Femur (tissue), 1 donor: ENCODE results near the gene KMT2D.

Source experiments
- DNase-seq: peaks from one replicate; pipeline ENCODE4 v3.0.0-alpha.2; 2017

The KMT2D gene, protein sequence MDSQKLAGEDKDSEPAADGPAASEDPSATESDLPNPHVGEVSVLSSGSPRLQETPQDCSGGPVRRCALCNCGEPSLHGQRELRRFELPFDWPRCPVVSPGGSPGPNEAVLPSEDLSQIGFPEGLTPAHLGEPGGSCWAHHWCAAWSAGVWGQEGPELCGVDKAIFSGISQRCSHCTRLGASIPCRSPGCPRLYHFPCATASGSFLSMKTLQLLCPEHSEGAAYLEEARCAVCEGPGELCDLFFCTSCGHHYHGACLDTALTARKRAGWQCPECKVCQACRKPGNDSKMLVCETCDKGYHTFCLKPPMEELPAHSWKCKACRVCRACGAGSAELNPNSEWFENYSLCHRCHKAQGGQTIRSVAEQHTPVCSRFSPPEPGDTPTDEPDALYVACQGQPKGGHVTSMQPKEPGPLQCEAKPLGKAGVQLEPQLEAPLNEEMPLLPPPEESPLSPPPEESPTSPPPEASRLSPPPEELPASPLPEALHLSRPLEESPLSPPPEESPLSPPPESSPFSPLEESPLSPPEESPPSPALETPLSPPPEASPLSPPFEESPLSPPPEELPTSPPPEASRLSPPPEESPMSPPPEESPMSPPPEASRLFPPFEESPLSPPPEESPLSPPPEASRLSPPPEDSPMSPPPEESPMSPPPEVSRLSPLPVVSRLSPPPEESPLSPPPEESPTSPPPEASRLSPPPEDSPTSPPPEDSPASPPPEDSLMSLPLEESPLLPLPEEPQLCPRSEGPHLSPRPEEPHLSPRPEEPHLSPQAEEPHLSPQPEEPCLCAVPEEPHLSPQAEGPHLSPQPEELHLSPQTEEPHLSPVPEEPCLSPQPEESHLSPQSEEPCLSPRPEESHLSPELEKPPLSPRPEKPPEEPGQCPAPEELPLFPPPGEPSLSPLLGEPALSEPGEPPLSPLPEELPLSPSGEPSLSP (N-terminal part only)

DNA sequence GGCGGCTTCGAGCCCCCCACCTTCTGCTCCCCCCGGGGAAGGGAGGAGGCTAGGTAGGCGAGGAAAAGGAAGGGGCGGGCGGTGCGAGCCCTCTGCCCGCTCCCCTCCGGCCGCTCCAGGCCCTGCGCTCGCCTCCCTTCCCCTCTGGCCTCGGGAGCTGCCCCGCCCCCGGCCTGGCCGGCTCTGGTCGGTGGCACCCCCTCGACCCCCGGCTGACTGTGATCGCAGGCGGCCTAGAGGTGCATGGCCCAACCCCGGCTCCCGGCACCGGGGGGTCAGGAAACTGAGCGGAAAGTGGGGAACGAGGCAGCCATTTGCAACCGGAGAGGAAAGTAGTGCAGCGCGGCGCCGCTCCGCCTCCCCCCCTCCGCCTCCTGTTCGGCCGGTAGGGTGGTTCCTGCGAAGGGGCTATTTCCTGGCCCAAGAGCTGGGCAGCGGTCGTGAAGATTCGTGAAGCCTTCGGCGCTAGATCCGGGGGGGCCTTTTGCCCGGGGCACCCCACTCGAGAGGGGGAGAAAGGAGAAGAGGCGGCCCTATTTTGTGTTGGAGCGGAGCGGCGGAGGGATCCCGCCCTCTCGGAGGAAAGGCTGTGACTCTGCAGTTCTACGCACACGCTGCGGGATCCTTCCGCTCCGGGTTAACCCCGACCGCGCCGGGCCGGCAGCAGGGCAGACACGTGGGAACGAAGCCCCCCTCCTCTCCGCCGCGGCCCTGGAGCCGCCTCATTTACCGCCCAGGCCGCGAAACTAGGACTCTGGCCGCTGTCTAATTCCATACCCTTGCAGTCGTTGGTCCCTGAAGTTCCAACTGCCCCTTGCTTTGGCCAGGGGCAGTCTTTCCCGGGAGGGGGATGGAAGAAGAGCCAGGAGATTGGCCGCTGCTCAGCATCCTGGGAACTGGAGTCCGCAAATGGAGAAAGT, at the start of gene KMT2D:
TSS of gene KMT2D (minus strand) at position 558 of the 920 bp plus-strand sequence. CDS start 5,470 bp downstream, outside the sequence.
- DNase-seq: peak; percentile 95

DNA sequence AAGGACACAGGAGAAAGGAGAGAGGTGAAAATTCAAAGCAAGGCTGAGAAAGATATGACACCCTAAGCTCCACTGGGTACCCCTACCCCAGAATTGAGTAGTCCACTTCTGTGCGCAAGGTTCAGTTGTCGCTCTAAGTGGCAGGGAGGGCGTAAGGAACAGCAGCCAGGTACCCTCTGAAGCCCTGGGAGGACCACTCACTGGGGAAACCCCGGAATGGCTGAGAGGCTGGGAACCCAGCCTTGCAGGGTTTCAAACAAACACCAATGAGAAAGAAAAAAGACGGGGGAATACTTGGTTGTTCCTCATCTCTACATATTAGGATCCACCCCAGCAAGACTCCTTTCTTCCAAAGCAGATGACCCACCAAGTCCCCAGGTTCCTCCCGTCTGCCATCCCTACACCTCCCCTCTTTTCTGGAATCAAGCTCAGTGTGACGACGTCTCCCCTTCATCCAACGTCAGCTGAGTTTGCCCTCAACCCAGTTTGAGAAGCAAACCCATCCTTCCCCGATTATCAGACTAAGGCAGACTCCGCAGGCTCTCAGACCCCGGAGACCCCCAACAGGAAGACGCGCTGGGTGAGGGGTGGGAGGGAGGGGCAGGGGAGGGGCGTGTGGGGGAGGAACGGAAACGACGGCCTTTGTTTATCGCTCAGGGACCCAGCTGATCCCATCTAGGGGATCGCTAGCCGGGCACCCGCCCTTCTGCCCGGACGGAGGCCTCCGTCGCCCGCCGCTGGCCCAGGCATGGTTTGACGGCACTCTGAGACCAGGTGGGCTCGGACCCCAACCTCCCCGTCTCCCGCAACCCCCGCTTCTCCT, 49.3 kb upstream of the KMT2D start:
- peak; percentile 63 for DNase-seq

DNA sequence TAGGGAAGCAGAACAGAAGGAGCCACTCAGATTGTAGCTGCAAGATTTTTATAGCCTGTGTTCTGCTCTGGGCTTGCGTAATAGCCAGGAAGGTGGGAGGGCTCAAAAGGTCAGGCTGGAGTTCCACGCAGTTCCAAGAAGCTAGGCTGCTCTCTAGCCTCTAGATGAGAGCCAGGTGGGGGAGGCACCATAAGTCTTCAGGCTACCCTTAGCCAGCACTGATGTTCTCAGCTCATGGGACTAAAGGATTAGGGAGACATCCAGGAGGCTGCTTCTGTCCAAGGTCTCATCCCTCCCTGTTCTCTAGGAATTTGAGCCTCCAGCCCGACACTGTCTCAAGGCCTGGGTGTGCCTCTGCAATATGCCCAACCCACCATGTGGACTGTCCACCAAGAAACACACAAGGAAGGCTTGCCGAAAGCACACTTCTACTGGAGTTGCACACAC, 48.4 kb upstream of the KMT2D start:
- DNase-seq: peak; percentile 46

DNA sequence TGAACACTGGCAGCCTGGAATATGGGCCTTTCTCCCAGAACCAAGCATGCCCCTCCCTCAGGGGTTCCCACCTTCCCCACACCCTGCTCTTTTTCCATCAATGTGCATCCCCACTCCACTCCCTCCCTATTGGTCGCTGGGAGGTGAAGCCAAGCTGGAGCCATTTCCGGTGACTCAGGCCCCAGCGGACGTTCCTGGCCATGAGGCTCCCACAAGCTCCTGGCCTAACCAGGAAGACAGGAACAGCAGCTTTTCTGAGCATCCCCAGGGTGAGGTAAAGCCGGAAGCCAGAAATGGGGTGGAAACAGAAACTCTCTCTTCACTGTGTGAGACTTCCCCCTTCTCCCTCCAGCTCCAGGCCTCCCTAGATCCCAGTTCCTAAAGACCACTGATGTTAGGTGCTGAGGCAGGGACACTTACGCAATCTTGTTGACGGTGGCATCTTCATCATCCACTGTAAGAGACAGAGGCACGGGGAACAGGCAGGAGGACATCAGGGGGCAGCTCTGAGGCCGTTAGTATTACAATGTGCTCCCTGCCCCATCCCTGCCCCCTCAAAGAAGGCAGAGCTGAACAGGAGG, 45.0 kb upstream of the KMT2D start:
- DNase-seq: no peak

DNA sequence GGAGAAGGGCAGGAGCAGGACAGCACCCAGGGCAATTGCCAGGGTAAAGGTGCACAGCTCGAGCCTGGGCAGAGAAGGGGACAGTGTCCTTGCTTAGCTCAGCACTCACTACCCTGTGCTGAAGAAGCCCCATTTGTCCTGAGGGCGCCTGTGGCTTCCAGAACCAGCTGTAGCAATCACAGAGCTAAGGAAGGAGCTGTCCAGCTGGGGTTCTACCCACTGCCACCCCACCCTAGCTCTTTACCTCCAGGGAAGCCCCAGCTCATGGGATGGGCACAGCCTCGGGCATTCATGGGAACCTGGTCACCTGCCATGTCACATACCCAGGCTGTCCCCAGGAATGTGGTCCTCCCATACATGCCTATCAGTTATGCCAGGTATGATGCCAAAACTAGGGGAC, 44.2 kb upstream of the KMT2D start:
- no peak for DNase-seq

DNA sequence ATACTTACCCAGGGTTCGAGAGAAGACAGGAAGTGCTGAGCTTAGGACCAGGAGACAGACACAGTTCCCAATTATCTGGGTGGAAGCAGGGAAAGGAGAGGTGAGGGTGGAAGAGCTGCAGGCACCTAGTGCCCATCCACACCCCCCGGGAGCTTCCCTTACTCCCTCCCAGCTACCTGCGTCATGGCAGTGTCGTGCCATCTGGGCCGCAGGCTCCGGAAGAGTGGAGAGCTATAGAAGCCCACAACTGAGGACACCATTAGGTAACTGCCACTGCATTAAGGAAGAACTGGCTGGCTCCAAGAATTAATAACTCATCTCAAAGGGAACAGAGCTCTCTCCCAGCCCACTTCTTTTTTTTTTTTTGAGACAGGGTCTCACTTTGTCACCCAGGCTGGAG, 39.8 kb upstream of the KMT2D start:
- DNase-seq: no peak

DNA sequence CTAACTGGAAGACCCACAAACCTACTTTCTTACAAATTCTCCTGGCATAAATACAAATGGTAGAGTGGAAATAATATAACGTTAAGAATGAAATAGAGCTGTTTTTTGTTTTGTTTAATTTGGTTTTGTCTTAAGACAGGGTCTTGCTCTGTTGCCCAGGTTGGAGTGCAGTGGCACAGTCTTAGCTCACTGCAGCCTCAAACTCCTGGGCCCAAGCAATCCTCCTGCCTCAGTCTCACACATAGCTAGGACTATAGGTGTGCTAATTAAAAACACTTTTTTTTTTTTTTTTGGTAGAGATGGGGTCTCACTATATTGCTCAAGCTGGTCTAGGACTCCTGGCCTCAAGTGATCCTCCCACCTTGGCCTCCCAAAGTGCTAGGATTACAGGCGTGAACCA, 38.1 kb upstream of the KMT2D start:
- DNase-seq: no peak

DNA sequence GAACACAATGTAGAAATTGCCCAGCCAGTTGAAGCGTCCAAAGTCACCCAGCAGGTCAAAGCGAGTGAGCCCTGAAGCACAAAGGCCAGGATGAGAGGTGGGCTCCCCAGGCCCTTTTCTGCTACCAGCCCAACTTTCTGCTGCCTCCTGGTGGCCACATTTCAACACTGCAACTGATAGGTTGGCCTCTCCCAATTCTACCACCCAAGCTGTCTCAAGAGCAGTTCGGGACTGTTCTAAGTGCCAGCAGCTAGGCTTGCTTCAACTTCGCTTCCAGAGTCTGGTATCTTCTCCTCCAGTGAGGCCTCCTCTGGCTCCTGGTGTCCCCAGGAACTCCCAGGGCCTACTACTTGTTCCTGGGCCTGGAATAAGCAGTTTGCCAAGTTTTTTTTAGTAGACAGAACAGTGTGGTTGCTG, 37.4 kb upstream of the KMT2D start:
- DNase-seq: peak; percentile 51

DNA sequence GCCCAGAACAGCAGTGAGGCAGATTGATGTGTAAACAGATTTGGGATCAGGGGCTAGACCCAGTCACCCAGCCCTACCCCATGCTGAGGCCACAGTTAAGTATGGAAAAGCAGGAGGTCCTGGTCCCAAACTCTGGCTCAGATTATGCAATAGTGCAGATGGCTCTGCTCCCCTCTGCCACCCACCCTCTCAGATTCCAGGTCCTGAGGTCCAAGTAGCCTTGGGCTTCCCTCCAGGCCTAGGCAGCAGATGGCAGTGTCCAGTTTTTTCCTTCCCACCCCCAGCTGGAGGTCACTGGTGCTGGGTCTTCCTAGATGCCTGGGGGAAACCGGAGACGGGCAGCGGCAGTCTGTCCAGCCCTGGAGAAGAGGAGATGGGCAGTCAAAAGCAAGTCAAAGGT, 36.8 kb upstream of the KMT2D start:
- DNase-seq: no peak

DNA sequence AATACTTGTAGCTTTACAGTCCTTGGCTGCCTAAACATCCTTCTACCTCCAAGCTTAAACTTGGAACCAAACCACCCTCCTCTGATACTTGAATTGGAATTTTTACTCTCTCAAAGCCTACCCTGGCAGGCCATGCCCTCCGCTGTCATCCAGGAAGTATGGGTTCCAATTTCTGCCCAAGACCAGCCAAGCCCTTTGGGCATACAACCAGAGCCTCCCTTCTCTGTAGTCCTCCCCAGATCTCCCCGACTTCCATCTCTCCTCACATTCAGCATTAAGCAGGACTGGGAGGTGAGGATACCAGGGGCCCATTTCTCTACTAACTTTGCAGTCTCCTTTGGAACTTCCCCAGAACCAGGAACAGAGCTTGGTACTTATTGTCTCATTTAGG, 34.4 kb upstream of the KMT2D start:
- DNase-seq: no peak

DNA sequence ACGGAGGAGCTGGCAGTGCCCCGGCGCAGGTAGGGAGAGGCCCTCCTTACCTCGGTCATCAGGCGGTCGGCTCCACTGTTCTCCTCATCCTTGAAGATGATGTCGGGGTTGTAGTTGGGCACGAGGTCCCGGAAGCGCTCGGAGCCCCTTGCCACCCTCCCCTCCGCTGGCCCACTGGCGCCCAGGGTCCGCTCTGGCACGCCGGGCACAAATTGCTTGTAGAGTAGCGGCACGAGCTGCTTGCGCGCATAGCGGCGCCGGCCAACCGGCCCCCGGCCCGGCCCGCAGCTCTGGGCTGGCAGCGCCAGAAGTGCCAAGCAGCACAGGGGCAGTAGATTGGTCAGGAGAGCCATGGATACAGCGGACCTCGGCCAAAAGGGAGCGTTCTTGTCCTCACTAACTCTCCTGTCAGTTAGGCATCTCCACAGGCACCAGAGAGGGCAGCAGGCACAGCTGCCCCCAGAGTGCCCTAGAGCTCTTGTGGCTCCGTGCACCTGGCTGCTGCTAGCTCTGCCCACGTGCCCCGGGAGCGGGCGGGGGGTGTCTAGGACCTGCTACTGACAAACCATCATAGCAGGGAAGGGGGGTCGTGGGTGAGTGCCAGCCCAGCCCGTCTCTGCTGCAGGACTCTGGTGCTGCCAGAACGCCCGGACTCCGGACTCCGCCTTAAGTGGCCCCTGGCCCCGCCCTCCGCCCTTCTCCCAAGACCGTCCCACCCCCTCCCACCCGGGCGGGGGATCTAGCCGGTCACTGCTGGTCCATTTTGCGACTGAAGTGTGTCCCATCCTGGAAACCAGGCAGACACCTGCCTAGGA, 33.8 kb upstream of the KMT2D start, which contains the start of gene DHH:
TSS of gene DHH (minus strand) at position 642 of the 815 bp plus-strand sequence. CDS start at position 353, 289 bp downstream.
- DNase-seq: peak; percentile 54

DNA sequence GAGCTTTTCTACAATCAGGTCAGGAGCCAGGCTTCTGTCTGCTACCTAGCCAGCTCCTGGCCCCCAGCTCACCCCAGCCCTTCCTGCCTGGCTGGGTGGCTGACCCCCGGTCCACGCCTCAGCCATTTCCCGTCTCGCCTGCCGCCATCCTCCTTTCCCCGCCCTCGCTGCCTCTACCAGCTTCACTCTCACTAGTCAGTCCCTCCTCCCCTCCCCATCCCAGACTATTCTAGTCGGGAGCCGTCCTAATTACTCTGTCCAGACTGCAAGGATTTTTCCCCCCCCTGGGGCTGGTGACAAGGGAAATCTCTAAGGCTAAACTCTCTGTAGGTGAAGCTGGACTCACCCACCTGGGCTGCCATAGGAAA, 33.2 kb upstream of the KMT2D start:
- peak; percentile 49 for DNase-seq

DNA sequence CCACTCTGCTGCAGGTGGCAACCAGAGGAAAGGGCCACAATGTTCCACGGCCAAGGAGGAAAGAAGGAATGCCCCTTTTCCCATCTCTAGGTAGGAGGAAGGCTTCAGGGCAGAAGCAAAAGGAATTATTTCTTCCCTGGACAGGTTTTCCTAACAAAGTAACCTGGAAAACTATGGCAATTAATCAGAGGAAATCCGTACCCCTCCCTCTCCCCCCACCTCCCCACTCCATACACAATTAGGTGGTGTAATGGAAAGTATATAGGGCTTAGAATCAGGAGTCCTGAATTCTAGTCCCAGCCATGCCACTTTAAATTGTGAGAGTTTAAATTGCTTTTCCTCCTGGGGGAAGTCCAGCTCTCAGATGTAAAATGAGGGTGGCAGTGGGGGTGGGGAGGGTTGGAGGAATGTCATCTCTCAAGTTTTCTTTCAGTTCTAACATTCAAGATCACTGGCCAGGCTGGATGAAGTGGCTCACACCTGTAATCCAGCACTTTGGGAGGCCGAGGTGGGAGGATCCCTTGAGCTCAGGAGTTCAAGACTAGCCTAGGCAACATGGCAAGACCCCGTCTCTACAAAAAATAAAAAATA, 32.3 kb upstream of the KMT2D start:
- no peak for DNase-seq

DNA sequence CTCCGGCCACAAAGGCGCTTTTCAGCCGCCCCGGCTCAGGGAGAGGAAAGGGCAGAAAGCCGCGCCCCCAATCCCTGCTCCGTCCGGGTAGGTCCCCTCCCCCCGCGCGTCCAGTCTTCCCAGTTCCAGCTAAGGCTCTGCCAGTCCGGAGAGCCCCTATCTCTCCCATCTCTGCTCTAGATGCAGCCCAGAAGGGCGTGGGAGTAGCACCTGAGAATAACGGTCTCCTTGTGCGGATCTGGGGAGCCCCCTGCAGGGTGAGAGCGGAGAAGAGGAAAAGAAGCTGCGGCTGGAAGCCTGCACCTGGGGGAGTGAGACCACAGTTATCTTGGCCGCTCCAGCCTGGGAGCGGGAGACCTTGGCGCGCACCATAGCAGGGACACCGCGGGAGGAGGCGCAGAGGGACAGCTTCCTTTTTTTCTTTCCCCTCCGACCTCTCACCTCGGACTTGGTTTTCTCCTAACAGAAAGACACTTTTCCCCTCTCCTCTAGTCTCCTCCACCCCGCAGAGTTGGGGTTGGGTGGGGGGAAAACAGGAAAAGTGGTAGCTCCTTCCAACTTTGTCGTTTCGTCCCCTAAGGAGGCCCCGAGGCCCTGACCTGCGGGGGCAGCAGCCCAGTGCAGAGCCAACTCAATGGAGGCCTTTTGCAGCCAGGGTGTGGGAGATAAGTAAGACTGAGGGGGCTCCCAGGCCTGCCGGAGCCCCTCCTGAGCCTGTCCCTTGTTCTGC, 31.7 kb upstream of the KMT2D start:
- DNase-seq: peak; percentile 57

DNA sequence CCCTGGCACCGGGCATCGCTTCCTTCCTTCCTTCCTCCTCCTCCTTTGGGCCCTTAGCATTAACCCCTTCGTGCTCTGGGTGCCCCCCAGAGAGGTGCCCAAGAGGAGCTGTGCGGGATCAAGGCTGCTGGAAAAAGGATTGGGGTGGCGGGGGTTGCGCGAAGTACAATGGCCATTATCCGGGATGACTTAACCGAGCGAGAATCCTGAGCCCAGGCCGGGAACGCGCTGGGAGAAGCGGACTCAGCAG, 31.2 kb upstream of the KMT2D start:
- DNase-seq: no peak

DNA sequence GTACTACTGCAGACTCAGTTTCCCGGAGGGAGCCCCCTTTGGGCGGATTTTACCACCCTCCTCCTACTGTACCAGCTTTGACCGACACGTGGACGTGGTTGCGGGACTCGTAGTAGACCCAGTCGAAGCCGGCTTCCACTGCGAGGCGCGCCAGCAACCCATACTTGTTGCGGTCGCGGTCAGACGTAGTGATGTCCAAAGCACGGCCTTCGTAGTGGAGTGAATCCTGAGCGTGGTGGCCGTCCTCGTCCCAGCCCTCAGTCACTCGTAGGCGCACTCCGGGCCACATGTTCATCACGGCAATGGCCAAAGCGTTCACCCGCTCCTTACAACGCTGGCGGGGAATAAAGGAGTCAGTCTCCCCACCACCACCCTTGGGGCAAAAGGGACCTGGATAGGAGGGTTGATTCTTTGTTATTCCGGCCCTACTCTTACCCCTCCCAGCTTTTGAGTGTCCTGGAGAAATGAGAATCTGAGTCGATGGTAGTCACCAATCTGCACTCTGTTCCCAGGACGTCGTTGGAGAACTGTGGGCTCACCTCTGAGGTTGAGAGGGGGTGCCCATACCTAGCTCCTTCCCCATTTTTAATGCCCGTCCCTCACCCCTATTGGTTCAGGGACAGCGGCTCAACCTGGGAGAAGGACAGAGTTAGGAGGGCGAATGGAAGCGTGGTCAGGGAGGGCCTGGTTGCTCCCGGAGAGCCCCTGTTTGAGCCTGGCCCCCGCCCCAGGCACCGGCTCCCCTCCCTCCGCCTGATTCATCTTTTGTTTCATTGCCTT, 30.7 kb upstream of the KMT2D start:
- peak; percentile 43 for DNase-seq

DNA sequence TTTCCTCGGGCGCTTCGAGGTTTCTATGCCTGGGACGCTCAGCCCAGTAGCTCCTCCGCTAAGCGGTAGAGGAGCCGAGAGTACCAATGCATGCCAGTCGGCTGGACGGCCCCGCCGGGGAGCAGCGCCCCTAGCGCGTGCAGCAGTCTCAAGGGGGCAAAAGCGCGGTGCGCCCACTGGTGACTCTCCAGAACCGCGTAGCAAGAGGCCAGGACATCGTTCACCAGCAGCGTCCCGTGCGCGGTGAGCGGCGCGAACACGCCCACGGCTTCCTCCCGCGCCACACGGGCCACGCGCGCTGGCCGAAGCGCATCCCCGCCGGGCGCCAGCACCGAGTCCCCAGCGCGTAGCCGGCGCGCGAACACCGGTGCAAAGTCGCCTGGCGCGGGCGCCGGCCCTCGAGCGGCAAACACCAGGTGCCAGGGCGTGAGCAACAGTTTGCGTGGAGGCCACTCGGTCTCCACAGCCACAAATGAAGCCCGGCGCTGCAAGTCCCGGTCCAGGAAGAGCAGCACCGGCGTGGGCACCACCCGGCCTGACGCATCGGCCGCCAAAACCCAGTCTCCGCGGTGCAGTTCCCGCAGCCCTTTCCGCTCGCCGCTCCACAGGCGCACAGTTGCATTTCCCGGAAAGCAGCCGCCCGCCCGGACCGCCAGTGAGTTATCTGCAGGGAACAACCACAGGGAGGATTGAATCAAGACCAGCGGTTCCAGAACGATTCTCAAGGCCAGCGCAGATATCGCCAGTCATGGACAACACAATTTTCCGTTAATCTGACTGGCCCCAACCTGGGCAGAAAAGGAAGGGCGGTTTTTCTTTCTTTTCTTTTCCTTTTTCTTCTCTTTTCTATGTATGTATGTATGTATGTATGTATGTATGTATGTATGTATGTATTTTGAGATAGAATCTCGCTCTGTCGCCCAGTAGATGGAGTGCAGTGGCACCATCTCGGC, 29.5 kb upstream of the KMT2D start:
- DNase-seq: peak; percentile 74
